Skeletal muscle tissue (tissue), 5 donors: Measurements from ENCODE around the gene CRHBP. TPM values are rescaled to one million over a fixed set of nuclear protein-coding genes. Genes with fewer than 3 reads are reported as not detected.

ENCODE experiments used
- H3K27ac ChIP-seq: one replicate; pipeline ENCODE4 v1.7.0; 2013; ENCODE audit warnings: mild to moderate bottlenecking, low read depth, low read length, inconsistent platforms
- H3K27me3 ChIP-seq, 3 donors: one replicate each; pipeline ENCODE4 v1.7.0; 2013; ENCODE audit warnings: low read length in 3 of 3; ENCODE audit not compliant: control insufficient read depth in 3 of 3, insufficient read depth in 3 of 3
- H3K36me3 ChIP-seq, 3 donors: one replicate each; pipeline ENCODE4 v1.7.0; 2013; ENCODE audit warnings: low read length in 3 of 3; ENCODE audit not compliant: control insufficient read depth in 3 of 3, insufficient read depth in 3 of 3
- H3K4me1 ChIP-seq, 3 donors: one replicate each; pipeline ENCODE4 v1.7.0; 2013; ENCODE audit warnings: low read length in 3 of 3, mild to moderate bottlenecking in 3 of 3; ENCODE audit not compliant: control insufficient read depth in 3 of 3, insufficient read depth in 3 of 3
- H3K4me3 ChIP-seq, 3 donors: one replicate each; pipeline ENCODE4 v1.7.0; 2013; ENCODE audit warnings: low read length in 3 of 3
- H3K9ac ChIP-seq, 3 donors: one replicate each; pipeline ENCODE4 v1.7.0; 2013; ENCODE audit warnings: low read length in 3 of 3, mild to moderate bottlenecking in 3 of 3, moderate library complexity in 2 of 3, low read depth in 1 of 3
- H3K9me3 ChIP-seq, 3 donors: one replicate each; pipeline ENCODE4 v1.7.0; 2013; ENCODE audit warnings: low read length in 3 of 3; ENCODE audit not compliant: control insufficient read depth in 3 of 3
- small RNA-seq: library from RNA; depleted of rRNA; stranded (forward); fragments of <200 nt; gene quantifications from one replicate; pipeline ENCODE3, GENCODE V24; 2014
- total RNA-seq: library from RNA; depleted of rRNA; stranded (reverse); fragments of >200 nt; gene quantifications from one replicate; pipeline ENCODE4 v1.2.3, GENCODE V29; 2014
- donor health status: Osteomylitis.

Gene CRHBP
- total RNA-seq, 1 donor from 2014 or later, result not detected

GRCh38 chr5:77008413-77008812 is 55.6 kb downstream of the CRHBP start:
- H3K9ac ChIP-seq, result no peak overlapping the region
- peaks cover 0 to 5% (median 0%) of the 10 kb centered on the region in 3 donors for H3K27me3 ChIP-seq
- no peak overlapping the region for H3K4me3 ChIP-seq
- no peaks in the 10 kb centered on the region for H3K36me3 ChIP-seq
- H3K27ac ChIP-seq, result no peak overlapping the region
- no peaks in the 10 kb centered on the region for H3K4me1 ChIP-seq
- H3K9me3 ChIP-seq, result no peaks in the 10 kb centered on the region

- no peak overlapping the region for H3K9ac ChIP-seq
- no peak overlapping the region for H3K27ac ChIP-seq
- no peak overlapping the region for H3K4me3 ChIP-seq
- H3K36me3 ChIP-seq, result no peaks in the 10 kb centered on the region
- no peaks in the 10 kb centered on the region for H3K4me1 ChIP-seq
- H3K27me3 ChIP-seq, result peaks cover 0 to 5% (median 0%) of the 10 kb centered on the region in 3 donors
- H3K9me3 ChIP-seq, result no peaks in the 10 kb centered on the region
These were observed 57.4 kb downstream of the CRHBP start for GRCh38 chr5:77010243-77010642.

GRCh38 chr5:77011498-77011897 is 58.7 kb downstream of the CRHBP start:
- peaks cover 0 to 5% (median 0%) of the 10 kb centered on the region in 3 donors for H3K27me3 ChIP-seq
- H3K36me3 ChIP-seq, result no peaks in the 10 kb centered on the region
- H3K9me3 ChIP-seq, result no peaks in the 10 kb centered on the region
- no peak overlapping the region for H3K9ac ChIP-seq
- H3K4me1 ChIP-seq, result no peaks in the 10 kb centered on the region
- H3K27ac ChIP-seq, result no peak overlapping the region
- no peak overlapping the region for H3K4me3 ChIP-seq

- H3K9ac ChIP-seq, result no peak overlapping the region
- H3K36me3 ChIP-seq, result no peaks in the 10 kb centered on the region
- H3K4me3 ChIP-seq, result no peak overlapping the region
- no peaks in the 10 kb centered on the region for H3K4me1 ChIP-seq
- peaks cover 0 to 5% (median 0%) of the 10 kb centered on the region in 3 donors for H3K27me3 ChIP-seq
- H3K27ac ChIP-seq, result no peak overlapping the region
- H3K9me3 ChIP-seq, result no peaks in the 10 kb centered on the region
These were observed 59.8 kb downstream of the CRHBP start for GRCh38 chr5:77012601-77013000.

DNA sequence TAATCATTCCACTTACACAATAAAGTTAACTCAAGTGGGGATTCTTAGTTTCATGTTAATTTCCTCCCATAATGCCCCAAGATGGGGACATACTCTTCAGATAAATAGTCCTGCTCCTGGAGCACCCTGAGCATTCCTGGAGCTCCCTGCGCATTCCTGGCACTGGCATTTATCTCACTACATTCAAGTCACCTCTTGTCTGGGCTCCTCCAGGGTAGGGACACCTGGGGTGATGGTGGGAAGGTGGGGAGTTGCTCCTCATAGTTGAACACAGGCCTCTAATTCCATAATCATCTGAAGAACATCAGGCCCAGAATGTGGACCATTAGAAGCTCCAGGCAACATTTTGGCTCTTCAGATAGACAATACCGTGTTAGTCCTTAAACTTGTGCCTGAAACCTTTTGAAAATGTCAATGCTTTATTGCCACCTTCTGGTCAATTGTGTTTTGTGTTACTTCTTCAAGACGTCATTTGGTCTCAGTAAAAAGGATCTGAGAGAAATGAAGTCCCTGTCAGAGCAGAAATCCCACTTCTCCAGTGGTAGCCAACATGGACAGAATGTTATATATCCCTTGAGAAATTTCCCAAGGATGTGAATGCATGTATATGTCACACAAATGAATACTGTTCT is 63.2 kb downstream of the CRHBP start:
- no peak overlapping the region for H3K27ac ChIP-seq
- H3K4me3 ChIP-seq, result no peak overlapping the region
- H3K4me1 ChIP-seq, result no peaks in the 10 kb centered on the region
- H3K9ac ChIP-seq, result no peak overlapping the region
- peaks cover 4 to 7% (median 6%) of the 10 kb centered on the region in 3 donors for H3K27me3 ChIP-seq
- H3K36me3 ChIP-seq, result no peaks in the 10 kb centered on the region
- H3K9me3 ChIP-seq, result no peaks in the 10 kb centered on the region

GRCh38 chr5:77016962-77017361 is 64.1 kb downstream of the CRHBP start:
- H3K27me3 ChIP-seq, result peaks cover 4 to 7% (median 6%) of the 10 kb centered on the region in 3 donors

DNA sequence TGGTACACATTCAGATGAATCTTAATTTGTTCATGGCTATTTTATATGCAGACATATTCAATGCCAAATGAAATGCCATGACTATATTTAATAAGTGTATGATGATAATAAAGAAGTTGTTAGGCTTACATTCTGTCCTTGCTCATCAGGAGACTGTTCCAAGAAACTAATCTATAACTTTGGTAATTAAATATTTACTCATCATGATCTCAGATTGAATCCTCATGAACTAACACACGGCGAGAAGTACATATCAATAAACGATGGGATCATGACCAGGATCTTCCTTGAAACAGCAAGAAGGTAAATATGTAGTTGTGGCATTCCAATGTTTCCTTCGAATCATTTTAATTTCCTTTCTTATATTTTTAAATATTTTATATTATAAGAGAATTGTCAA is 64.8 kb downstream of the CRHBP start:
- H3K9me3 ChIP-seq, result no peaks in the 10 kb centered on the region
- H3K36me3 ChIP-seq, result no peaks in the 10 kb centered on the region
- H3K27me3 ChIP-seq, result peaks cover 4 to 7% (median 7%) of the 10 kb centered on the region in 3 donors
- no peaks in the 10 kb centered on the region for H3K4me1 ChIP-seq
- no peak overlapping the region for H3K4me3 ChIP-seq
- no peak overlapping the region for H3K9ac ChIP-seq
- no peak overlapping the region for H3K27ac ChIP-seq

More at GRCh38 chr5:77016962-77017361, 64.1 kb downstream of the CRHBP start:
- H3K9me3 ChIP-seq, result no peaks in the 10 kb centered on the region
- H3K27ac ChIP-seq, result no peak overlapping the region
- no peaks in the 10 kb centered on the region for H3K36me3 ChIP-seq
- no peak overlapping the region for H3K4me3 ChIP-seq
- no peak overlapping the region for H3K9ac ChIP-seq
- no peaks in the 10 kb centered on the region for H3K4me1 ChIP-seq

Small RNA genes lying within 50 kb of the gene (small RNA-seq; reads per million reads assigned to genes)
- not detected for gene RNU6ATAC36P

Other genes with a start within 250 kb of the CRHBP start
- 13.0 TPM for gene F2R, start 236.9 kb upstream of the CRHBP start, total RNA-seq
- 0.52 TPM for gene F2RL1, start 134.0 kb upstream of the CRHBP start, total RNA-seq
- not detected for gene S100Z, start 103.0 kb upstream of the CRHBP start, total RNA-seq
- gene AGGF1, start 77.4 kb downstream of the CRHBP start, total RNA-seq, result 10.4 TPM
- gene ZBED3, start 134.2 kb downstream of the CRHBP start, total RNA-seq, result 0.52 TPM